GM23248 (cell line): ENCODE measurements around the gene MRPL45. TPM values are rescaled to one million over a fixed set of nuclear protein-coding genes. Genes with fewer than 3 reads are reported as not detected.

Experiments used
- DNase-seq: peaks from one replicate; pipeline ENCODE4 v3.0.0-alpha.2; 2015
- H2AFZ ChIP-seq: fragments of 200-600 bp; sonication (generic); 2 replicates; pipeline ENCODE4 v1.6.1; 2016; ENCODE audit warnings: antibody characterized with exemption
- H3F3A ChIP-seq: fragments of 200-600 bp; sonication (generic); 2 replicates; pipeline ENCODE4 v1.6.1; 2016; ENCODE audit warnings: mild to moderate bottlenecking, antibody characterized with exemption, mixed run types; ENCODE audit not compliant: insufficient read depth
- H3K27ac ChIP-seq: fragments of 200-600 bp; sonication (generic); 2 replicates; pipeline ENCODE4 v1.5.1; 2016; ENCODE audit warnings: mild to moderate bottlenecking
- H3K27me3 ChIP-seq: fragments of 200-600 bp; sonication (generic); replicated peaks from 2 replicates; pipeline ENCODE4 v1.6.1; 2016; ENCODE audit warnings: mild to moderate bottlenecking; ENCODE audit not compliant: insufficient read depth
- H3K36me3 ChIP-seq: fragments of 200-600 bp; sonication (generic); 2 replicates; pipeline ENCODE4 v1.6.1; 2016; ENCODE audit warnings: low read depth, mild to moderate bottlenecking
- H3K4me1 ChIP-seq: fragments of 200-600 bp; sonication (generic); 2 replicates; pipeline ENCODE4 v1.6.1; 2016; ENCODE audit warnings: mild to moderate bottlenecking; ENCODE audit not compliant: insufficient read depth
- H3K4me2 ChIP-seq: fragments of 200-600 bp; sonication (generic); one replicate; pipeline ENCODE4 v1.6.1; 2016; ENCODE audit warnings: mild to moderate bottlenecking; ENCODE audit not compliant: unreplicated experiment
- H3K4me3 ChIP-seq: fragments of 200-600 bp; sonication (generic); 2 replicates; pipeline ENCODE4 v1.5.1; 2016; ENCODE audit warnings: mild to moderate bottlenecking
- H3K79me2 ChIP-seq: fragments of 200-600 bp; sonication (generic); 2 replicates; pipeline ENCODE4 v1.6.1; 2016; ENCODE audit warnings: mild to moderate bottlenecking; ENCODE audit not compliant: insufficient read depth
- H3K9ac ChIP-seq: fragments of 200-600 bp; sonication (generic); 2 replicates; pipeline ENCODE4 v1.6.1; 2016; ENCODE audit warnings: mild to moderate bottlenecking
- H3K9me2 ChIP-seq: fragments of 200-600 bp; sonication (generic); 2 replicates; pipeline ENCODE4 v1.6.1; 2016; ENCODE audit warnings: mixed run types, mild to moderate bottlenecking, moderate library complexity; ENCODE audit not compliant: insufficient read depth
- H3K9me3 ChIP-seq: fragments of 200-600 bp; sonication (generic); one replicate; pipeline ENCODE4 v1.6.1; 2017; ENCODE audit warnings: low read depth
- H4K20me1 ChIP-seq: fragments of 200-600 bp; sonication (generic); 2 replicates; pipeline ENCODE4 v1.6.0; 2016; ENCODE audit not compliant: insufficient read depth
- EZH2 ChIP-seq: fragments of 200-600 bp; sonication (generic); IDR thresholded peaks from 2 replicates; pipeline ENCODE4 v1.6.1; 2018; ENCODE audit warnings: antibody characterized with exemption, mild to moderate bottlenecking; ENCODE audit not compliant: insufficient read depth, poor library complexity, severe bottlenecking
- EZH2phosphoT487 ChIP-seq: fragments of 200-600 bp; sonication (generic); IDR thresholded peaks from 2 replicates; pipeline ENCODE4 v1.6.1; 2018; ENCODE audit warnings: antibody characterized with exemption, moderate library complexity, mild to moderate bottlenecking, low read depth; ENCODE audit not compliant: insufficient read depth
- WGBS, 2 experiments: methylation state at CpG; one replicate each; pipeline ENCODE4 v1.1.6; 2015 to 2017; ENCODE audit warnings: low lambda C conversion rate in 2 of 2, low coverage in 1 of 2; ENCODE audit errors: missing lambda C conversion rate in 2 of 2; 5-methylcytosine and 5-hydroxymethylcytosine counted together
- in situ Hi-C: fragments of 300-500 bp; cut with MboI; formaldehyde crosslinking; loops from 2 replicates; pipeline ENCODE4 v1.15.0; 2020
- polyA plus RNA-seq: library from polyadenylated mRNA; unstranded; fragments of >200 nt; fragmentation: Nextera tagmentation; extraction: Ambion mirVana; gene quantifications from 2 replicates; pipeline ENCODE4 v1.2.1, GENCODE V29; 2016
- total RNA-seq: library from RNA; depleted of rRNA; stranded (reverse); fragments of >200 nt; shearing (Covaris generic); gene quantifications from 2 replicates; pipeline ENCODE4 v1.2.3, GENCODE V29; 2014

The MRPL45 gene
- total and polyA plus RNA-seq, 2 experiments from 2014 or later: 32.0 to 42.6 TPM

DNA sequence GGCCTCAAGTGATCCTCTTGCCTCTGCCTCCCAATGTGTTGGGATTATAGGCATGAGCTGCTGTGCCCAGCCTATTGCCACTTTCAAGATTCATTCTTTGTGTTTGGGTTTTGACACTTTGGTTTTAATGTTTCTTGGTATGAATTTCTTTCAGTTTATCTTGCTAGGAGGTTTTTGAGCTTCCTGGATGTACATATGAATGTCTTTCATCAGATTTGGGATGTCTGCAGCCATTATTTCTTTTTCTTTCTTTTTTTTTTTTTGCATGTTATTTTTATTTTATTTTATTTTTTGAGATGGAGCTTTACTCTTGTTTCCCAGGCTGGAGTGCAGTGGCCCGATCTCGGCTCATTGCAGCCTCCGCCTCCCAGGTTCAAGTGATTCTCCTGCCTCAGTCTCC, 18.5 kb downstream of the MRPL45 start:
- Histone ChIP-seq H3K27me3 (no peaks in the 10 kb centered on the region), H3K9me3 (no peaks in the 10 kb centered on the region), H3K4me3 (no peak overlapping the region), H3F3A (no peaks in the 10 kb centered on the region), H3K4me2 (no peak overlapping the region), H3K36me3 (0 out of 2 replicates have a peak, but pooled peaks cover 5% of the 10 kb centered on the region), H3K27ac (no peak overlapping the region), H3K9ac (no peak overlapping the region), H3K4me1 (no peaks in the 10 kb centered on the region), H2AFZ (no peak overlapping the region), H3K79me2 (no peaks in the 10 kb centered on the region), H3K9me2 (no peaks in the 10 kb centered on the region), H4K20me1 (no peaks in the 10 kb centered on the region)
- TF ChIP-seq EZH2phosphoT487 (no peak), EZH2 (no peak)
- 63 to 67% methylated on average over 3 of the region's 3 CpGs for WGBS, 2 experiments
- in situ Hi-C loops: no loop called here
- DNase-seq: no peak

- DNase-seq: no peak
- 76 to 88% methylated on average over 3 of the region's 3 CpGs for WGBS, 2 experiments
- in situ Hi-C loops: no loop called here
Observed at GRCh38 chr17:38317081-38317480, 20.1 kb downstream of the MRPL45 start.

DNA sequence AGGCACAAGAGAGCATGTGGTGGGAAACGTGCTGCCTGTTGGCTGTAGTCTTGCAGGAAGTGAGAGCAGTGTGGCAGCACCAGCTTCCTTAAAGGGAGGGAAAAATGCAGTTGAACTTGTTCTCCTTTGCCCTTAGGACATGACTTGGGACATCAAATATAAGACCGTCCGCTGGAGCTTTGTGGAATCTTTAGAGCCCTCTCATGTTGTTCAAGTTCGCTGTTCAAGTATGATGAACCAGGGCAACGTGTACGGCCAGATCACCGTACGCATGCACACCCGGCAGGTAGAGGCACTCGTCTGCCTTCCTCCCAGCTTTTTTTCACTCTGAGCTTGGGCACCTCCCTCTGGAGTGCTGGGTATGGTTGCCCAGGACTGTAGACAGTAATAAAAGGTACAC, 23.5 kb downstream of the MRPL45 start:
- Histone ChIP-seq H3K27ac (no peak overlapping the region), H3K36me3 (peaks cover 12% of the 10 kb centered on the region; the same call in 1 of the 2 replicates), H3K9me3 (no peaks in the 10 kb centered on the region), H3F3A (no peaks in the 10 kb centered on the region), H4K20me1 (no peaks in the 10 kb centered on the region), H3K4me1 (no peaks in the 10 kb centered on the region), H3K4me3 (no peak overlapping the region), H3K4me2 (no peak overlapping the region), H3K9me2 (no peaks in the 10 kb centered on the region), H3K9ac (no peak overlapping the region), H3K79me2 (no peaks in the 10 kb centered on the region), H3K27me3 (no peaks in the 10 kb centered on the region), H2AFZ (no peak overlapping the region)
- in situ Hi-C loops: no loop called here
- TF ChIP-seq EZH2: no peak
- TF ChIP-seq EZH2phosphoT487: no peak
- WGBS, 2 experiments: 97 to 99% methylated on average over 10 of the region's 10 CpGs
- no peak for DNase-seq

More at GRCh38 chr17:38317081-38317480, 20.1 kb downstream of the MRPL45 start:
- Histone ChIP-seq H3K9me3 (no peaks in the 10 kb centered on the region), H3K79me2 (no peaks in the 10 kb centered on the region), H3F3A (no peaks in the 10 kb centered on the region), H3K27me3 (no peaks in the 10 kb centered on the region), H3K4me1 (no peaks in the 10 kb centered on the region), H3K36me3 (0 out of 2 replicates have a peak, but pooled peaks cover 5% of the 10 kb centered on the region), H3K4me2 (no peak overlapping the region), H3K9ac (no peak overlapping the region), H4K20me1 (no peaks in the 10 kb centered on the region), H2AFZ (no peak overlapping the region), H3K9me2 (no peaks in the 10 kb centered on the region), H3K4me3 (no peak overlapping the region), H3K27ac (no peak overlapping the region)
- TF ChIP-seq EZH2: no peak

DNA sequence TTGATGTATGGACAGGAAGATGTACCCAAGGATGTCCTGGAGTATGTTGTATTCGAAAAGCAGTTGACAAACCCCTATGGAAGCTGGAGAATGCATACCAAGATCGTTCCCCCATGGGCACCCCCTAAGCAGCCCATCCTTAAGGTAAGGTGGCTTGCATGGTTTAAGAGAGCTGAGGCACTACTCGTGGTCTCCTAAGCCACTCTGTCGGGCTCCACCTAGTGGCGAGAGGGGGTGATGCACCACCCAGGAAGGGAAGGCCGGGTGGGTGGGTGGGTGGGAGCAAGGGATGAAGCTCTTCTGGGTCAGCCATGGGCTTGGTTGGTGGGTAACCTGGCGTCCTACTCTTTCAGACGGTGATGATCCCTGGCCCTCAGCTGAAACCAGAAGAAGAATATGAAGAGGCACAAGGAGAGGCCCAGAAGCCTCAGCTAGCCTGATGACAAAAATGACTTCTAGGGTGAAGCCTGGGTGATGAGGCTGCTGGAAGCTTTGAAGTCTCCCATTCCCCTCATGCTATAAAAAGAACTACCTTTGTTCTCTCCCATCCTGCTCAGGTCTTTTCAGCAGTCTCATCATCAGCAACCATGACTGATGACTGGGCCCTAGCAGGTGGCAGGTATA, 25.3 kb downstream of the MRPL45 start:
- no peaks in the 10 kb centered on the region for H3K27me3 ChIP-seq
- H3K9me2 ChIP-seq: no peaks in the 10 kb centered on the region
- H2AFZ ChIP-seq: no peak overlapping the region

More for the DNA sequence above, 25.3 kb downstream of the MRPL45 start:
- peak; percentile 53 for DNase-seq
- Histone ChIP-seq H3K79me2 (no peaks in the 10 kb centered on the region), H3K36me3 (peaks cover 12% of the 10 kb centered on the region; the same call in 1 of the 2 replicates), H3K4me2 (no peak overlapping the region), H3K9me3 (no peaks in the 10 kb centered on the region), H3K9ac (no peak overlapping the region), H4K20me1 (no peaks in the 10 kb centered on the region), H3K4me3 (no peak overlapping the region), H3F3A (no peaks in the 10 kb centered on the region), H3K27ac (no peak overlapping the region), H3K4me1 (no peaks in the 10 kb centered on the region)
- WGBS, 2 experiments: 9 to 23% methylated on average over 6 to 8 of the region's 8 CpGs
- in situ Hi-C loops: no loop called here
- TF ChIP-seq EZH2phosphoT487 (no peak), EZH2 (no peak)
